Measurements from ENCODE around the gene TUBB4B. TPM values are rescaled to one million over a fixed set of nuclear protein-coding genes. Genes with fewer than 3 reads are reported as not detected.

Gene TUBB4B
- total and polyA plus RNA-seq, 2 donors from 2014 or later, result 258 to 394 TPM

DNA sequence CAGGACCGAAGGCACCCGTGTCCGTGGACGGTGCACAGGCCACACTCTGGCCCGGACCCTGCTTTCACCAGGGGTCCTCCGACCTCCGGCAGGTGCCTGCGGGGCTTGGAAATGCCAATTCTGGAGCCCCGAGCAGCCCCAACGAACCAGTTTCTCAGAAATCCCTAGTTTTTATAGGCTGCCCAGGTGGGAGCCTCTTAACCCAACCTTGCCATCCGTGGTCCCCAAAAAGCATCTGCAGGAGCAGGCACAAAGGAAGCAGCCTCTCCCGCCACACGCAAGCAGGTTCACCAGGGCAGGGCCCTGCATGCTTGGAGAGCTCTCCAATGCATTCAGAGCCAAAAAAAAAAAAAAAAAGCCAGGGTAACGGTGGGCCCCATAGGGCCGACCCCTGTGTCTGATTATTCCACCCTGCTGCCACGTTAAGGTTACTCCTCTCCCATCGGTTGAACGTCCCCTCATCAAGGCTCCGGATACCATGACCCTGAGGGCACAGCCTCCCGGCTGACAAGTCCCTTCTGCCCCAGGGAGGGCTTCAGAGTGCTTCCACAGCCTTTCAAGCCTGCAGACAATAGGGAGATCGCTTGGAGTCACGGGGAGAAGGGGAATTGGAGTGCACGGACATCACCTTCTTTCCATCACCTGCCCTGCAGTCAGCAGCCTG is 39.8 kb upstream of the TUBB4B start:
- TF ChIP-seq, protein P1, sequence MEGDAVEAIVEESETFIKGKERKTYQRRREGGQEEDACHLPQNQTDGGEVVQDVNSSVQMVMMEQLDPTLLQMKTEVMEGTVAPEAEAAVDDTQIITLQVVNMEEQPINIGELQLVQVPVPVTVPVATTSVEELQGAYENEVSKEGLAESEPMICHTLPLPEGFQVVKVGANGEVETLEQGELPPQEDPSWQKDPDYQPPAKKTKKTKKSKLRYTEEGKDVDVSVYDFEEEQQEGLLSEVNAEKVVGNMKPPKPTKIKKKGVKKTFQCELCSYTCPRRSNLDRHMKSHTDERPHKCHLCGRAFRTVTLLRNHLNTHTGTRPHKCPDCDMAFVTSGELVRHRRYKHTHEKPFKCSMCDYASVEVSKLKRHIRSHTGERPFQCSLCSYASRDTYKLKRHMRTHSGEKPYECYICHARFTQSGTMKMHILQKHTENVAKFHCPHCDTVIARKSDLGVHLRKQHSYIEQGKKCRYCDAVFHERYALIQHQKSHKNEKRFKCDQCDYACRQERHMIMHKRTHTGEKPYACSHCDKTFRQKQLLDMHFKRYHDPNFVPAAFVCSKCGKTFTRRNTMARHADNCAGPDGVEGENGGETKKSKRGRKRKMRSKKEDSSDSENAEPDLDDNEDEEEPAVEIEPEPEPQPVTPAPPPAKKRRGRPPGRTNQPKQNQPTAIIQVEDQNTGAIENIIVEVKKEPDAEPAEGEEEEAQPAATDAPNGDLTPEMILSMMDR (IDR thresholded peaks at IDR 0.05; ENCODE audit: borderline replicate concordance, extremely low read depth, insufficient read depth), result no peak
- FAIRE-seq (no peak), DNase-seq (no peak)
- H3K27ac ChIP-seq (ENCODE audit: low read depth in 2 of 2, low read length in 2 of 2), result peak overlapping the region; percentile 57 to 63
- peaks cover 3 to 54% (median 16%) of the 10 kb centered on the region in 3 donors for H3K4me1 ChIP-seq (ENCODE audit: control insufficient read depth in 2 of 3, insufficient read depth in 2 of 3, low read depth in 1 of 3, low read length in 3 of 3)
- no peaks in the 10 kb centered on the region for H3K9me3 ChIP-seq (ENCODE audit: control insufficient read depth in 2 of 3, insufficient read depth in 1 of 3, low read length in 3 of 3)
- H3K36me3 ChIP-seq (ENCODE audit: control insufficient read depth in 2 of 3, insufficient read depth in 3 of 3, low read length in 3 of 3), result no peaks in the 10 kb centered on the region
- peak overlapping the region in 1 of 3 donors; percentile 46 for H3K9ac ChIP-seq (ENCODE audit: low read length in 3 of 3)
- H3K27me3 ChIP-seq (ENCODE audit: control insufficient read depth, insufficient read depth, low read length), result no peaks in the 10 kb centered on the region
- intact Hi-C loops (cut with DNase I), result no loop called here
- peak overlapping the region; percentile 45 to 67 (median 63) for H3K4me3 ChIP-seq (ENCODE audit: low read length in 3 of 3)

DNA sequence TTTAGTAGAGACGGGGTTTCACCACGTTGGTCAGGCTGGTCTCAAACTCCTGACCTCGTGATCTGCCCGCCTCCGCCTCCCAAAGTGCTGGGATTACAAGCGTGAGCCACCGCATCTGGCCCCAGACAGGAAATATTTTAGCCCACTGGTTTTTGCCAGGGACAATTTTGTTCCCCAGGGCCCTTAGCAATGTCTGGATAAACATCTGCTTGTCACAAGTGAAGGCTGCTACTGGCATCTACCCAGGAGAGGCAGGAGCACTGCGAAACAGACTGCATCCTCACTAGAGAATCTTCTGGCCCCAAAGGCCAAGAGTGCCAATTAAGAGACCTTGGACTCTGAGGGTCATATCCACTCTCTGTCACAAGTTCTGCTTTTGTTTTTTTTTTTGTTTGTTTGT is 38.1 kb upstream of the TUBB4B start:
- no peak overlapping the region for H3K27ac ChIP-seq (ENCODE audit: low read depth in 2 of 2, low read length in 2 of 2)
- H3K27me3 ChIP-seq (ENCODE audit: control insufficient read depth, insufficient read depth, low read length), result no peaks in the 10 kb centered on the region
- TF ChIP-seq, protein P1 (IDR thresholded peaks at IDR 0.05; ENCODE audit: borderline replicate concordance, extremely low read depth, insufficient read depth), result no peak
- intact Hi-C loops (cut with DNase I), result no loop called here
- no peaks in the 10 kb centered on the region for H3K36me3 ChIP-seq (ENCODE audit: control insufficient read depth in 2 of 3, insufficient read depth in 3 of 3, low read length in 3 of 3)
- H3K4me3 ChIP-seq (ENCODE audit: low read length in 3 of 3), result no peak overlapping the region
- H3K9ac ChIP-seq (ENCODE audit: low read length in 3 of 3), result no peak overlapping the region
- H3K9me3 ChIP-seq (ENCODE audit: control insufficient read depth in 2 of 3, insufficient read depth in 1 of 3, low read length in 3 of 3), result no peaks in the 10 kb centered on the region
- FAIRE-seq (no peak), DNase-seq (no peak)
- peaks cover 3 to 52% (median 16%) of the 10 kb centered on the region in 3 donors for H3K4me1 ChIP-seq (ENCODE audit: control insufficient read depth in 2 of 3, insufficient read depth in 2 of 3, low read depth in 1 of 3, low read length in 3 of 3)

DNA sequence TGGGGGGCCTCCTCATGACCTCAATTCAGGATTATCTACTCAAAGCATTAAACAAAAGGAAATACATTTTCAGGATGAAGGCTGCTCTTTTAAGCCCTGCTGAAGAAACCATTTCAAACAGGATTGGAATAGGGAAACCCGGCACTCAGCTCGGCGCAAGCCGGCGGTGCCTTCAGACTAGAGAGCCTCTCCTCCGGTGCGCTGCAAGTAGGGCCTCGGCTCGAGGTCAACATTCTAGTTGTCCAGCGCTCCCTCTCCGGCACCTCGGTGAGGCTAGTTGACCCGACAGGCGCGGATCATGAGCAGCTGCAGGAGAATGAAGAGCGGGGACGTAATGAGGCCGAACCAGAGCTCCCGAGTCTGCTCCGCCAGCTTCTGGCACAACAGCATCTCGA is 36.4 kb upstream of the TUBB4B start:
- H3K4me1 ChIP-seq (ENCODE audit: control insufficient read depth in 2 of 3, insufficient read depth in 2 of 3, low read depth in 1 of 3, low read length in 3 of 3), result peaks cover 3 to 37% (median 13%) of the 10 kb centered on the region in 3 donors
- H3K4me3 ChIP-seq (ENCODE audit: low read length in 3 of 3), result peak overlapping the region; percentile 91 to 97 (median 94)
- H3K27ac ChIP-seq (ENCODE audit: low read depth in 2 of 2, low read length in 2 of 2), result no peak overlapping the region
- no peaks in the 10 kb centered on the region for H3K36me3 ChIP-seq (ENCODE audit: control insufficient read depth in 2 of 3, insufficient read depth in 3 of 3, low read length in 3 of 3)
- TF ChIP-seq, protein P1 (IDR thresholded peaks at IDR 0.05; ENCODE audit: borderline replicate concordance, extremely low read depth, insufficient read depth), result no peak
- no peaks in the 10 kb centered on the region for H3K9me3 ChIP-seq (ENCODE audit: control insufficient read depth in 2 of 3, insufficient read depth in 1 of 3, low read length in 3 of 3)
- H3K27me3 ChIP-seq (ENCODE audit: control insufficient read depth, insufficient read depth, low read length), result no peaks in the 10 kb centered on the region
- H3K9ac ChIP-seq (ENCODE audit: low read length in 3 of 3), result peak overlapping the region; percentile 65 to 88 (median 78)
- no peak for FAIRE-seq
- intact Hi-C loops (cut with DNase I), result no loop called here
- DNase-seq, result no peak

Measured in kidney (tissue), 14 donors.